ENCODE measurements around the gene C12orf57.

C12orf57 gene

DNA sequence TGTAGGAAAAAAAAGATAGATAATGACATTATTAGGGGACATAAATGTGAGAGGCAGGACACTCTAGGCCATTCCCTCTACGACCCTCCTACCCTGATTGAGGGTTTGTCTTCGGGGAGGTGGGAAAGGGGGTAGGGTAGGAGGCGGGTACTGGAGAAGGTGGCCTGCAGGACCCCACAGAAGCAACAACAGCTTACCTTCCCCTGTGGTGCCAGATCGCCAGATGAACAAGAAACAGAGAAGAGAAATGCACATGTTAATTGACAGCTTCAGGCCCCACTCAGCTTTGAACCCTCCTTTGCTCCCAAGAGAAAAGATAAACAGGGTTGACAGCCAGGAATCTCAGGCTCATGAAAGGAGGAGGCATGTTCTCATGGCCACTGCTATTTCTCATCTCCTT is 21.9 kb downstream of the C12orf57 start:
- 0 out of 2 replicates have a peak, but pooled peaks cover 4% of the 10 kb centered on the region for H3F3A ChIP-seq (ENCODE audit: insufficient read depth, low read length)
- H3K27me3 ChIP-seq (ENCODE audit: insufficient read depth, low read length): no peaks in the 10 kb centered on the region
- no peaks in the 10 kb centered on the region for H3K9me3 ChIP-seq (ENCODE audit: low read length)
- H3K4me2 ChIP-seq (ENCODE audit: low read length): no peak overlapping the region
- H3K9ac ChIP-seq (ENCODE audit: low read length): no peak overlapping the region
- H3K79me2 ChIP-seq (ENCODE audit: insufficient read depth, low read length): peaks cover 7% of the 10 kb centered on the region; the same call in 1 of the 2 replicates
- no peaks in the 10 kb centered on the region for H3K9me2 ChIP-seq (ENCODE audit: low read depth, low read length)
- TF ChIP-seq CTCF (IDR thresholded peaks at IDR 0.05; ENCODE audit: low read length) (no peak), EZH2 (IDR thresholded peaks at IDR 0.05; ENCODE audit: borderline replicate concordance, low read length) (no peak)
- no peaks in the 10 kb centered on the region for H4K20me1 ChIP-seq (ENCODE audit: insufficient read depth, low read length)
- no peak overlapping the region for H2AFZ ChIP-seq (ENCODE audit: low read length)
- H3K36me3 ChIP-seq (ENCODE audit: insufficient read depth, low read length): peaks cover 52% of the 10 kb centered on the region
- H3K4me3 ChIP-seq (ENCODE audit: low read depth, low read length, poor library complexity, severe bottlenecking): no peak overlapping the region
- peak overlapping the region; percentile 11 for H3K27ac ChIP-seq (ENCODE audit: low read depth, low read length, poor library complexity, severe bottlenecking)
- peaks cover 51% of the 10 kb centered on the region for H3K4me1 ChIP-seq (ENCODE audit: insufficient read depth, low read length, severe bottlenecking)

DNA sequence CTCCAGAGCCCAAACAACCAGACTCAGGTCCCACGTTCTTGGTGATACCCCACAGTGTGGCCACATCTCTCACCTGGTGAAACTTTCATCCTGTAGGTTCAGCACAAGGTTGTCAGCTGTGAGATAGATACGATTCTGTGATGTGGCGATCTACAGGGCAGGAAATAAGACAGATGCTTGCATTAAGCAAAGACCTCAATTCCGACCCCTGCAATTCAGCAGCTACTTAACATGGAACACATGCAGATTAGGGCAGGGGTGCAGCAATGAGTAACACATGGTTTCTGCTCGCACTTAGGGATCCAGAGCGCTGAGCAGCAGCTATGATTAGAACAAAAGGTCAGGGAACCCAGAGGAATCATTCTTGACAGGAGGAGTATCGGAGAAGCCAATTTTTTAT is 22.5 kb downstream of the C12orf57 start:
- Histone ChIP-seq H3K27ac (ENCODE audit: low read depth, low read length, poor library complexity, severe bottlenecking) (no peak overlapping the region), H3K4me1 (ENCODE audit: insufficient read depth, low read length, severe bottlenecking) (peaks cover 46% of the 10 kb centered on the region), H3K79me2 (ENCODE audit: insufficient read depth, low read length) (peaks cover 13% of the 10 kb centered on the region), H3F3A (ENCODE audit: insufficient read depth, low read length) (0 out of 2 replicates have a peak, but pooled peaks cover 4% of the 10 kb centered on the region), H4K20me1 (ENCODE audit: insufficient read depth, low read length) (no peaks in the 10 kb centered on the region), H3K36me3 (ENCODE audit: insufficient read depth, low read length) (peaks cover 52% of the 10 kb centered on the region), H3K9ac (ENCODE audit: low read length) (no peak overlapping the region), H3K4me3 (ENCODE audit: low read depth, low read length, poor library complexity, severe bottlenecking) (no peak overlapping the region), H2AFZ (ENCODE audit: low read length) (no peak overlapping the region), H3K4me2 (ENCODE audit: low read length) (no peak overlapping the region), H3K9me3 (ENCODE audit: low read length) (no peaks in the 10 kb centered on the region), H3K9me2 (ENCODE audit: low read depth, low read length) (no peaks in the 10 kb centered on the region), H3K27me3 (ENCODE audit: insufficient read depth, low read length) (no peaks in the 10 kb centered on the region)
- TF ChIP-seq EZH2 (IDR thresholded peaks at IDR 0.05; ENCODE audit: borderline replicate concordance, low read length) (no peak), CTCF (IDR thresholded peaks at IDR 0.05; ENCODE audit: low read length) (no peak)

DNA sequence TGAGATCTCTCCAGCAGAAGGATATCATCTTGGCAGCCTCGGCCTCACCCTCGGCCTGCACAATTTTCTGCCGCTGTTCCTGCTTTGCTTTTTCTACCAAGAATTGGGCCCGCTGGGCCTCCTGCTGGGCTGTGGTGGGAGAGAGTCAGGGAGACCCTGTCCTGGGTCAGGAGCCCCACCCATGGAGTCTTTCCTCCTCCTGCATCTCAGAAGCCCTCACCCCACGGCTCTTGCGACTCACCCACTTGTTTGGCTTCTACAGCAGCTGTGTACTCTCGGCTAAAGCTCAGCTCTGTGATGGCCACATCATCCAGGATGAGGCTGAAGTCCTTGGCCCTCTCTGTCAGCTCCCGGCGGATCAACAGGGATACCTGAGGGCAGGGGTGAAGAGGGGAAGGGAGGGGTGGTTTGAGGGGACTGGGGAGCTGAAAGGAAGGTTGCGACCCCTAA is 23.9 kb downstream of the C12orf57 start:
- no peaks in the 10 kb centered on the region for H3K27me3 ChIP-seq (ENCODE audit: insufficient read depth, low read length)
- H3K27ac ChIP-seq (ENCODE audit: low read depth, low read length, poor library complexity, severe bottlenecking): no peak overlapping the region
- no peak overlapping the region for H3K9ac ChIP-seq (ENCODE audit: low read length)
- no peaks in the 10 kb centered on the region for H3K9me3 ChIP-seq (ENCODE audit: low read length)
- H3K79me2 ChIP-seq (ENCODE audit: insufficient read depth, low read length): peaks cover 27% of the 10 kb centered on the region
- no peak overlapping the region for H3K4me3 ChIP-seq (ENCODE audit: low read depth, low read length, poor library complexity, severe bottlenecking)
- H3K4me1 ChIP-seq (ENCODE audit: insufficient read depth, low read length, severe bottlenecking): peaks cover 47% of the 10 kb centered on the region
- H4K20me1 ChIP-seq (ENCODE audit: insufficient read depth, low read length): no peaks in the 10 kb centered on the region
- no peak overlapping the region for H2AFZ ChIP-seq (ENCODE audit: low read length)
- no peak overlapping the region for H3K4me2 ChIP-seq (ENCODE audit: low read length)
- TF ChIP-seq EZH2 (IDR thresholded peaks at IDR 0.05; ENCODE audit: borderline replicate concordance, low read length) (no peak), CTCF (IDR thresholded peaks at IDR 0.05; ENCODE audit: low read length) (no peak)
- peaks cover 59% of the 10 kb centered on the region for H3K36me3 ChIP-seq (ENCODE audit: insufficient read depth, low read length)
- H3F3A ChIP-seq (ENCODE audit: insufficient read depth, low read length): 0 out of 2 replicates have a peak, but pooled peaks cover 4% of the 10 kb centered on the region
- no peaks in the 10 kb centered on the region for H3K9me2 ChIP-seq (ENCODE audit: low read depth, low read length)
